ENCODE measurements around the gene ERP27.

- TF ChIP-seq CTCF (IDR thresholded peaks at IDR 0.05) (no peak), SREBF2 (IDR thresholded peaks at IDR 0.05) (no peak), ZNF302 (CRISPR knock-in tag; IDR thresholded peaks at IDR 0.05) (no peak), MYC (IDR thresholded peaks at IDR 0.05; ENCODE audit: borderline replicate concordance, low read length) (no peak), RAD21 (conservative IDR thresholded peaks at IDR 0.05 in 1 of 2, IDR thresholded peaks at IDR 0.05 in 1 of 2) (no peak), CBX8 (IDR thresholded peaks at IDR 0.05) (no peak), REST (IDR thresholded peaks at IDR 0.05) (no peak), NPAS2 (CRISPR knock-in tag; IDR thresholded peaks at IDR 0.05; ENCODE audit: borderline replicate concordance) (no peak)
These were observed 3.3 kb downstream of the ERP27 start for GRCh38 chr12:14935031-14935430.

All from A549 (cell line).